HG02642 (cell line): ENCODE data around the gene ARFGEF2.
"Not testable (repeated sequence)": the region's sequence is repeated elsewhere in the genome, so short reads cannot be mapped to it uniquely, and the experiment has no call there.

Experiments used
- ATAC-seq: cut with Tn5 transposase; IDR thresholded peaks from one replicate; pipeline ENCODE4 v1.9.1; 2021; ENCODE audit warnings: mild to moderate bottlenecking; ENCODE audit not compliant: unreplicated experiment, poor library complexity

Gene ARFGEF2

GRCh38 chr20:48949304-48950170, 28.0 kb downstream of the ARFGEF2 start:
- ATAC-seq, result no peak

- ATAC-seq, result no peak
Measured at GRCh38 chr20:48951041-48951440, 29.5 kb downstream of the ARFGEF2 start.

DNA sequence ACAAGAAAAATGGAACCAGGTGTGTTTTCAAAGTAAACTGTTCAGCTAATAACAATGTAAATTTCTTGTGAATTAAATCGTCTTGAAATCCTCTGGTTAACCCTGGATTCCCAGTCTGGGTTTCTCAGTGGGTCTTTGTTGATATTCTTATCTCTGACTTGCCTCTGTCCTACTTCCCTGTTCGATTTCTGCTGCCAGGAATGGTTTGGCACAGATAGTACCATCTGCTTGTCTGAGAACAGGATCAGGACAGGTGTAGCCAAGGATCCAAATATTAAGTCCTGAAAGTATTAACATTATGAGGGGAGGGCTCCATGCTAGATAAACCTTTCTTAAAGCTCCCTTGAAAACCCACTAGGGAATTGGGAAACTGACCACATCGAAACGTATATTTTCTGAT, 30.1 kb downstream of the ARFGEF2 start:
- no peak for ATAC-seq

- ATAC-seq, result no peak
Measured at GRCh38 chr20:48952656-48953055, 31.1 kb downstream of the ARFGEF2 start.

GRCh38 chr20:48953653-48954052, 32.1 kb downstream of the ARFGEF2 start:
- ATAC-seq, result no peak

GRCh38 chr20:48956052-48956451, 34.5 kb downstream of the ARFGEF2 start:
- ATAC-seq, result no peak

- no peak for ATAC-seq
Measured at GRCh38 chr20:48957053-48957481, 35.6 kb downstream of the ARFGEF2 start.

GRCh38 chr20:48957533-48957932, 36.0 kb downstream of the ARFGEF2 start:
- no peak for ATAC-seq

DNA sequence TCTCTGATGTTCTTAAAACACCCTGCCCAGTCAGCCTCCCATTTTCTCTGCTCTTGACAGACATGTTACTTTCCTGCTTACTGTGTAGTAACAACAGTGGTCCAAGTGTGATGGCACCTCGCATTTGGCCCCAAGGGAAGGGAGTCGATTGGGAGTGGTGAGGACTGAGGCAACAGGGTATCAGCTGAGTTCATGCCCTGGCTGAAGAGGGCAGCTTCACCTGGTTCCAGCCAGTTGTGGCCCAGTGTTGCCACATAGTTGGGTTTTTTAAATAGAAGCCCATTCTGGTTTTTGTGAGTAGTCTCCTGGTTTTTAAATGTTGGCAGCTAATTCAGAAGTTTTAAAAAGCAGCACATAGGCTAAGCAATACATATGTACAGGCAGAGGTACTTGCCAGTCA, 37.2 kb downstream of the ARFGEF2 start:
- ATAC-seq, result no peak

- no peak for ATAC-seq
Measured at GRCh38 chr20:48959899-48960550, 38.5 kb downstream of the ARFGEF2 start.

DNA sequence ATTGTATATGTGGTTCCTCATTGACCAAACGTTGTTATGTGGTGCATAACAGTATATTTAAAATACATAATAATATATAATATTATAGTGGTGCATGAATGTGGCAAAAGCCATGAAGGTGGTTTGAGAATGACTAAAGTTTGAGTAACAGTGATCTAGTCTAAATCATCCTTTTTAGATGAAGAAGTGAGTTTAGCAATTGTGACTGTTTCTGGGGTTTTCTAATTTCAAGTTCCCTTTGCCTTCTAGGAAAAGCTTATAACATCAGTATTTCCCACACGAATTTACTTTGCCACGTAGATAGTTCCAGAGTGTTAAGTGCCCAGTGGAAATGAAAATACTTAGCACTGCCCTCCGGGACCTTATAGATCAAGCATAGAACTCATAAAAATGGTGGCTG, 40.9 kb downstream of the ARFGEF2 start:
- ATAC-seq, result no peak

GRCh38 chr20:48962976-48963771, 41.7 kb downstream of the ARFGEF2 start:
- no peak for ATAC-seq

DNA sequence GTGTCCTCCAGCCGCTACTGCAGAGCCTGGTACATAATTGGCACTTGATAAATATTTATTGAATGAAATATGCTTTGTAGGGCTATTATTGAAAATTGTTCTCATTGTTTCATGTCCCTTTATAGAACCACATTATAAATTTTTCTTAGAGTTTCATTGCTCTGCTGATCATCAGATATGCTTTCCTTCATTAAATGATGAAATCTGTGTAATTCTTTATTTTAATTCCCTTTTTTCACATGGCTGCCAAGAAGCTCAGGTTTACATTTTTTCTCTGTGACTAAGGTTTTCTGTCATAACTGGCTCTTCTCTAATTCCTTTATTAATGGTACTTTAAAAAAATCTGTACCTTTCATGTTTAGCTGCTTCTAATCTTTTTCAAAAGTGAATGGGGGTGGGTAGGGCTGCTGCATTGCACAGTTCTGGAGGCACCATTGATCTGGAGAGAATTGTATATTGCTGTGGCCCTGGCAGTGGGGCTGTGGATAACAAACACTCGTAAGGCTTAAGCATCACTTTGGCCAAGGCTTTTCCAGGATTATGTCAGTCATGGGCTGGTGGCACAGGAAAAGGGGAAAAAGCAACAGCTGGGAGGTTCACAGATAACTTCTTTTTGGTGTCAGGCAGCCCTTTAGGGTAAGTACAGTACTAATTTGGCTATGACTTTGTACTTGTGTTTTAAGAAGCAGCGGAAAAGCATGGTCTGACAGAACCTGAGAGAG, 43.8 kb downstream of the ARFGEF2 start:
- ATAC-seq, result no peak

GRCh38 chr20:48970681-48971365, 49.3 kb downstream of the ARFGEF2 start:
- ATAC-seq, result no peak

DNA sequence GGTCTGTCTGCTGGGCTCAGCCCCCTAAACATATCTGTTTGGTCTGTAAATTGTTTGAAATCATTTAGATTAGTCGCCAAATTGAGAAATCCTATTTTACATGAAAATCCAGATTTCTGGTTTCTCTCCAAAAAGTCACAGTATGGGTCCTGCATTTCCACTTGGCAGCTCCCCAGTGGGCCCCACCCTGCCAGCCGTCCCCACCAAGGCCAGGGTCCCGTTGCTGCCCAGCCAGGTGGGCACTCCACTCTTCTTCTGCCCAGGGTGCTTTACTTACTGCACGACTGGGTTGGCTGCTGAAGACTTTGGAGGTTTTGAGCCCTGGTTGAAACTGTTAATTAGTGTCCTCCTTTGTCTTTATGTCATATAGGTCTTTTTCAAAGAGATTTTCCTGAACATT, 50.4 kb downstream of the ARFGEF2 start:
- no peak for ATAC-seq

DNA sequence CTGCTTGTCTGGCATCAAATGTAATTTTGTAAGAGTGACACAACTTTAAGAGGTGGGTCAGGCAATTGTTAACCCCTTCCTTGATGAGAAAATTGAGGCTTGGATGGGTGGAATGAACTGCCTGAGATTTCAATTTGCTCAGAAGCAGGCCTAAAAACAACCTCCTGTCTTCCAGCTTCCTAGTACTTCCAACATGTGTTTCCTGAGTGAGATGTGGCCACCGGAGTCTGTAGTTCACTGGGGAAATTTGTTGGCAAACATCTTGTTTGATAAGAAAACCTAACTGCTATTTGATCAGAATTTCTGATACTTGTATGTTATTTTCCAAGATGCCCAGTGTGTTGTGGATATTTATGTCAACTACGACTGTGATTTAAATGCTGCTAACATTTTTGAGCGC, 51.3 kb downstream of the ARFGEF2 start:
- ATAC-seq, result no peak

DNA sequence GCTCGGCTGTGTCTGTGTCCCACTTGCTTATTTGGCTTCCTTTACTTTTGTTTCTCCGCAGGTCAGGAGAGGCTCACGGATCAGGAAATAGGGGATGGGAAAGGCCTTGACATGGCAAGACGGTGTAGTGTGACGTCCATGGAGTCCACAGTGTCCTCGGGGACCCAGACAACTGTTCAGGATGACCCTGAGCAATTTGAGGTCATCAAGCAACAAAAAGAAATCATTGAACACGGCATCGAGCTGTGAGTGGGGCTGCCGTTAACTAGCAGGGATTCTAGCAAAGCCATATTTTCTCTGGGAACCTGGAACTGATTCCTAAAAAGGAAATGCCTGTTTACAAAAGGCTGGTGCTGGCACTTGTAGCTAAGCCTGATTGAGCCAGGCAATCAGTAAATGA, 54.4 kb downstream of the ARFGEF2 start:
- no peak for ATAC-seq

DNA sequence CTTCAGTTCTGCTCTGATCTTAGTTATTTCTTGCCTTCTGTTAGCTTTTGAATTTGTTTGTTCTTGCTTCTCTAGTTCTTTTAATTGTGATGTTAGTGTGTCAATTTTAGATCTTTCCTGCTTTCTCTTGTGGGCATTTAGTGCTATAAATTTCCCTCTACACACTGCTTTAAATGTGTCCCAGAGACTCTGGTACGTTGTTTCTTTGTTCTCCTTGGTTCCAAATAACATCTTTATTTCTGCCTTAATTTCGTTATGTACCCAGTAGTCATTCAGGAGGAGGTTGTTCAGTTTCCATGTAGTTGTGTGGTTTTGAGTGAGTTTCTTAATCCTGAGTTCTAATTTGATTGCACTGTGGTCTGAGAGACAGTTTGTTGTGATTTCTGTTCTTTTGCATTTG, 58.5 kb downstream of the ARFGEF2 start:
- ATAC-seq, result not testable (repeated sequence)

GRCh38 chr20:48983423-48984400, 62.2 kb downstream of the ARFGEF2 start:
- ATAC-seq, result no peak
